A673 (cell line): ENCODE results near the gene BACH2. TPM values are rescaled to one million over a fixed set of nuclear protein-coding genes. Genes with fewer than 3 reads are reported as not detected.

Source experiments
- BruUV-seq: library from RNA; stranded (reverse); fragments of 400-500 nt; replicated peaks from 2 replicates; lab custom pipeline; 2021; lab: Mats Ljungman, UMichigan
- CTCF ChIA-PET: fragments of 300-600 bp; sonication (Branson Sonifier 250); formaldehyde crosslinking; loops from one replicate; lab custom pipeline; 2022; ENCODE audit warnings: antibody characterized with exemption; lab: Charles Lee
- POLR2A ChIA-PET: fragments of 300-600 bp; sonication (Branson Sonifier 250); formaldehyde crosslinking; loops from one replicate; lab custom pipeline; 2022; ENCODE audit warnings: antibody characterized with exemption; ENCODE audit not compliant: low non-redundant PET; lab: Charles Lee
- DNase-seq: peaks from one replicate; pipeline ENCODE4 v3.0.0-alpha.2; 2015; ENCODE audit warnings: low spot score
- H3K27ac ChIP-seq: fragments of 200-600 bp; sonication (generic); 2 replicates; pipeline ENCODE4 v1.5.1; 2016; ENCODE audit warnings: mixed run types, low read depth, mild to moderate bottlenecking, mixed read lengths, antibody characterized with exemption, low read length; ENCODE audit not compliant: poor library complexity, severe bottlenecking
- H3K27me3 ChIP-seq: fragments of 200-600 bp; sonication (generic); replicated peaks from 2 replicates; pipeline ENCODE4 v1.6.1; 2017; ENCODE audit warnings: mixed run types, low read depth, mild to moderate bottlenecking, mixed read lengths, antibody characterized with exemption, low read length; ENCODE audit not compliant: insufficient read depth, poor library complexity
- H3K36me3 ChIP-seq: fragments of 200-600 bp; sonication (generic); 2 replicates; pipeline ENCODE4 v1.6.1; 2016; ENCODE audit warnings: mixed run types, mild to moderate bottlenecking, mixed read lengths, antibody characterized with exemption, low read length; ENCODE audit not compliant: insufficient read depth, poor library complexity, severe bottlenecking
- H3K4me1 ChIP-seq: fragments of 200-600 bp; sonication (generic); 2 replicates; pipeline ENCODE4 v1.6.1; 2017; ENCODE audit warnings: mixed run types, mild to moderate bottlenecking, mixed read lengths, antibody characterized with exemption, low read length; ENCODE audit not compliant: insufficient read depth, poor library complexity, severe bottlenecking
- H3K4me3 ChIP-seq: fragments of 200-600 bp; sonication (generic); 2 replicates; pipeline ENCODE4 v1.5.1; 2016; ENCODE audit warnings: low read depth, mixed run types, mild to moderate bottlenecking, mixed read lengths, low read length; ENCODE audit not compliant: poor library complexity, severe bottlenecking
- H3K9me3 ChIP-seq: fragments of 200-600 bp; sonication (generic); 2 replicates; pipeline ENCODE4 v1.6.1; 2016; ENCODE audit warnings: mixed run types, low read depth, mild to moderate bottlenecking, mixed read lengths, antibody characterized with exemption, low read length; ENCODE audit not compliant: poor library complexity, severe bottlenecking
- EZH2 ChIP-seq: fragments of 200-600 bp; sonication (generic); IDR thresholded peaks from 2 replicates; pipeline ENCODE4 v1.6.1; 2017; ENCODE audit warnings: borderline replicate concordance, low read depth, mild to moderate bottlenecking, mixed read lengths, antibody characterized with exemption, low read length; ENCODE audit not compliant: poor library complexity, severe bottlenecking
- intact Hi-C: fragments of 100-400 bp; cut with micrococcal nuclease; formaldehyde crosslinking; loops from one replicate; pipeline ENCODE4 v1.10.0; 2022; ENCODE audit not compliant: unreplicated experiment
- total RNA-seq: library from RNA; stranded (reverse); gene quantifications from 2 replicates; pipeline ENCODE4 v1.2.3, GENCODE V29; 2021
- TF ChIP-seq, protein P1 (sequence below): fragments of 300-800, 200-600 bp; sonication (generic); conservative IDR thresholded peaks from 2 replicates; pipeline ENCODE4 v1.5.1; 2017; ENCODE audit warnings: low read depth, mild to moderate bottlenecking, antibody characterized with exemption, low read length, moderate library complexity, mixed read lengths

BACH2 gene
- total RNA-seq, 1 experiment from 2014 or later, result 0.37 TPM

DNA sequence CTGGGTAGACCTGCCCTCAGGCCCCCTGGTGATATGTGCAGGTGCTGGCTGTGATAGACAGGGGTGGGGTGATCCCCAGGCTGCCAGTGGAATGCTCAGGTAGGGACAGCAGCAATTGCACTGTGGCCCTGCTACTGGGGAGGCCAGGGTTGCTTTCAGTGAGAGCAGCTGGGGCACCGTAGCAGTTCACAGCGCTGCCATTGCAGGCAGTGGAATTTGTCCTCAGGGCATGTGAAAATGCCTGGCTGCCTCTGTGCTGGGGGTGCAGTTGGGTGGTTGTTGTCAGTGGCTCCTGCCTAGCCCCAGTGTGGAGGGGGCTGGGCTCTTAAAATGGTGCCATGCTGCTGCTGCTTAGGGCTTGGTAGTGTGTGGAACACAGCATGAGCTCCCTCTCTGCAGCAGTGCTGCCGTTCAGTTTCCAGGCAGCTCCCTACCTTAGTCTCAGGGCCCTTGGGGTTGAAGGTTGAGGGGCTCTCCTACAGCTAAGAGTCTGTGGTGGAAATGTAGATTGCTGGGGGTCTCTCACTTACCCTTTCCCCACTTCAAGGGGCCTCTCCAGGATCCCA lies 378.8 kb downstream of the BACH2 start:
- Histone ChIP-seq H3K9me3 (no peaks in the 10 kb centered on the region), H3K36me3 (no peaks in the 10 kb centered on the region), H3K27ac (no peak overlapping the region), H3K27me3 (no peaks in the 10 kb centered on the region), H3K4me3 (no peak overlapping the region), H3K4me1 (no peaks in the 10 kb centered on the region)
- intact Hi-C loops, result no loop called here
- no peak for DNase-seq
- no peak for TF ChIP-seq EZH2
- TF ChIP-seq, protein P1, sequence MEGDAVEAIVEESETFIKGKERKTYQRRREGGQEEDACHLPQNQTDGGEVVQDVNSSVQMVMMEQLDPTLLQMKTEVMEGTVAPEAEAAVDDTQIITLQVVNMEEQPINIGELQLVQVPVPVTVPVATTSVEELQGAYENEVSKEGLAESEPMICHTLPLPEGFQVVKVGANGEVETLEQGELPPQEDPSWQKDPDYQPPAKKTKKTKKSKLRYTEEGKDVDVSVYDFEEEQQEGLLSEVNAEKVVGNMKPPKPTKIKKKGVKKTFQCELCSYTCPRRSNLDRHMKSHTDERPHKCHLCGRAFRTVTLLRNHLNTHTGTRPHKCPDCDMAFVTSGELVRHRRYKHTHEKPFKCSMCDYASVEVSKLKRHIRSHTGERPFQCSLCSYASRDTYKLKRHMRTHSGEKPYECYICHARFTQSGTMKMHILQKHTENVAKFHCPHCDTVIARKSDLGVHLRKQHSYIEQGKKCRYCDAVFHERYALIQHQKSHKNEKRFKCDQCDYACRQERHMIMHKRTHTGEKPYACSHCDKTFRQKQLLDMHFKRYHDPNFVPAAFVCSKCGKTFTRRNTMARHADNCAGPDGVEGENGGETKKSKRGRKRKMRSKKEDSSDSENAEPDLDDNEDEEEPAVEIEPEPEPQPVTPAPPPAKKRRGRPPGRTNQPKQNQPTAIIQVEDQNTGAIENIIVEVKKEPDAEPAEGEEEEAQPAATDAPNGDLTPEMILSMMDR, result no peak
- POLR2A ChIA-PET, result no interaction called here
- CTCF ChIA-PET, result no interaction called here
- no TSS peak for BruUV-seq

DNA sequence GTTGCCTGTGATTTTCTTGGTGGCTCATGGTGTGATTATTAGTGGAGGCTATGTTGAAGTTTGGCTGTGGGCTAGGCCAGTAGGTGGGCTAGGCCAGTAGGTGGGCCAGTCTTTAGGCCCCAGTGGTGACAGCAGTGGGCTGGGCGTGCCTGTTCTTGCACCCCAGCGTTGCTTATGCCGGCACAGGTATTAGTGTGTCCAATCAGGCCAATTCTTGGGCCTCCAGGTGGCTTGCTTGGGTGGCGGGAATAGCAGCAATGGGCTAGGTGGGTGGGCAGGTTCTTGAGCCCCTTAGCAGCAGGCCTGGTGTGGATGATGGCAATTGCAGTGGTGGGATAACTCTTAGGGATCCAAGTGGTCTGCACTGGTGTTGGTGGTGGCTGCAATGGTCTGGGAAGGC lies 379.4 kb downstream of the BACH2 start:
- Histone ChIP-seq H3K36me3 (no peaks in the 10 kb centered on the region), H3K9me3 (no peaks in the 10 kb centered on the region), H3K27ac (no peak overlapping the region), H3K4me3 (no peak overlapping the region), H3K4me1 (no peaks in the 10 kb centered on the region), H3K27me3 (no peaks in the 10 kb centered on the region)
- DNase-seq, result no peak
- ChIA-PET POLR2A (no interaction called here), CTCF (no interaction called here)
- TF ChIP-seq EZH2, result no peak
- TF ChIP-seq, protein P1, result no peak
- intact Hi-C loops, result no loop called here
- no TSS peak for BruUV-seq

DNA sequence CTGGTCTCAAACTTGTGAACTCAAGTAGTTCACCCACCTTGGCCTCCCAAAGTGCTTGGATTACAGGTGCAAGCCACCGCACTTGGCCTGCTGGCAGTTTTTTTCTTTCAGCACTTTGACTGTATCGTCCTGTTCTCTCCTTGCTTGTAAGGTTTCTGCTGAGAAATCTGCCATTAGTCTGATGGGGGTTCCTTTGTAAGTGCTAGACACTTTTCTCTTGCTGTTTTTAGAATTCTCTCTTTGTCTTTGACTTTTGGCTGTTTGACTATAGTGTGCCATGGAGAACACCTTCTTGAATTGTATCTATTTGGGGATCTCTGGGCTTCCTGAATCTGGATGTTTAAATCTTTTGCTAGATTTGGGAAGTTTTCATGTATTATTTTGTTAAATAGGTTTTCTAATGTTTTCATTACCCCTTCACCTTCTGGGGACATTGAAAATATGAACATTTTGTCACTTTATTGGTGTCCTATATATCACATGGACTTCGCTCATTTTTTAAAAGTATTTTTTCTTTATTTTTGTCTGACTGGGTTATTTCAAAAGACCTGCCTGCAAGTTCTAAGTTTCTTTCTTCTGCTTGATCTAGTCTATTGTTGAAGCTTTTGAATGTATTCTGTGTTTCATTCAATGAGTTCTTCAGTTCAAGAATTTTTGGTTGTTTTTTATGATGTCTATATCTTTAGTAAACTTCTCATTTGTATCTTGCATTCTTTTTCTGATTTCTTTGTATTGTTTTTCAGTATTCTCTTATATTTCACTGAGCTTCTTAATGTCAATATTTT lies 380.3 kb downstream of the BACH2 start:
- ChIA-PET POLR2A (no interaction called here), CTCF (no interaction called here)
- Histone ChIP-seq H3K9me3 (no peaks in the 10 kb centered on the region), H3K4me3 (no peak overlapping the region), H3K27me3 (no peaks in the 10 kb centered on the region), H3K4me1 (no peaks in the 10 kb centered on the region), H3K36me3 (no peaks in the 10 kb centered on the region), H3K27ac (no peak overlapping the region)
- no peak for TF ChIP-seq EZH2
- no peak for DNase-seq
- BruUV-seq, result no TSS peak
- intact Hi-C loops, result no loop called here
